NCI-H226 (cell line): ENCODE measurements around the gene TMEM60.

ENCODE experiments used
- DNase-seq: peaks from one replicate; pipeline ENCODE4 v3.0.0-alpha.2; 2015

Gene TMEM60

GRCh38 chr7:77766801-77767605 is 31.2 kb downstream of the TMEM60 start:
- no peak for DNase-seq

- DNase-seq: peak; percentile 75
Observed at GRCh38 chr7:77765906-77766800, 32.1 kb downstream of the TMEM60 start.

GRCh38 chr7:77765481-77765880 is 32.8 kb downstream of the TMEM60 start:
- DNase-seq: no peak

- no peak for DNase-seq
Observed at GRCh38 chr7:77760809-77761453, 37.3 kb downstream of the TMEM60 start.

GRCh38 chr7:77759294-77759889 is 38.8 kb downstream of the TMEM60 start:
- no peak for DNase-seq

- no peak for DNase-seq
Observed at GRCh38 chr7:77757589-77757988, 40.6 kb downstream of the TMEM60 start.

- DNase-seq: no peak
Observed at GRCh38 chr7:77753173-77753572, 45.1 kb downstream of the TMEM60 start.

- DNase-seq: no peak
Observed at GRCh38 chr7:77752016-77752415, 46.2 kb downstream of the TMEM60 start.

- no peak for DNase-seq
Observed at GRCh38 chr7:77747718-77748117, 50.5 kb downstream of the TMEM60 start.

- no peak for DNase-seq
Observed at GRCh38 chr7:77747178-77747577, 51.1 kb downstream of the TMEM60 start.

- DNase-seq: no peak
Observed at GRCh38 chr7:77746824-77747165, 51.4 kb downstream of the TMEM60 start.

GRCh38 chr7:77746164-77746823 is 51.9 kb downstream of the TMEM60 start:
- DNase-seq: no peak

- DNase-seq: no peak
Observed at GRCh38 chr7:77745746-77746145, 52.5 kb downstream of the TMEM60 start.
